PC-3 (cell line): Measurements from ENCODE around the gene ARL4A.

ENCODE experiments used
- EZH2 ChIP-seq: fragments of 300-600 bp; sonication (generic); IDR thresholded peaks from one replicate; pipeline ENCODE4 v1.6.1; 2017; ENCODE audit warnings: antibody characterized with exemption, mild to moderate bottlenecking, low read length; ENCODE audit not compliant: unreplicated experiment
- EZH2phosphoT487 ChIP-seq: fragments of 300-600 bp; sonication (generic); IDR thresholded peaks from 2 replicates; pipeline ENCODE4 v1.6.1; 2018; ENCODE audit warnings: mild to moderate bottlenecking, antibody characterized with exemption, low read length, borderline replicate concordance
- TF ChIP-seq, protein P1 (sequence below): fragments of 300-600 bp; sonication (generic); conservative IDR thresholded peaks from 2 replicates; pipeline ENCODE4 v1.5.1; 2017; ENCODE audit warnings: antibody characterized with exemption, low read depth, mild to moderate bottlenecking, low read length

DNA sequence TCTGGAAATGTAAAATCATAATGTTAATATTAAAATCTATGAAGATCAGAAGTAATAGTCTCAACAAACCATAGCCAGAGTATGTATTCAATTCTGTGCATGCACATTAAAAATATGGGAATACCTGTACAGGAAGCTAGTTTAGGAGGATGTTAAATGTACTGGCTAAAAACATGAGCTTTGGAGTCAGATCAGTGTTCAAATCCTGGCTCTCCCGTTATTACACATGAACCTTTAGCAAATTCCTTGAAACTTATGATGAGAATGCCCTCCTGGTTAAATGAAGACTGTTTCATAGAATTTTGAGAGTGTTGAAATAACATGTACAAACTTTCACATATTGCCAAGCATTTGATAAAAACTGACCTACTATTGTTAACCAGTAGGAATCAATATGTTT is 4.6 kb downstream of the ARL4A start:
- TF ChIP-seq, protein P1, sequence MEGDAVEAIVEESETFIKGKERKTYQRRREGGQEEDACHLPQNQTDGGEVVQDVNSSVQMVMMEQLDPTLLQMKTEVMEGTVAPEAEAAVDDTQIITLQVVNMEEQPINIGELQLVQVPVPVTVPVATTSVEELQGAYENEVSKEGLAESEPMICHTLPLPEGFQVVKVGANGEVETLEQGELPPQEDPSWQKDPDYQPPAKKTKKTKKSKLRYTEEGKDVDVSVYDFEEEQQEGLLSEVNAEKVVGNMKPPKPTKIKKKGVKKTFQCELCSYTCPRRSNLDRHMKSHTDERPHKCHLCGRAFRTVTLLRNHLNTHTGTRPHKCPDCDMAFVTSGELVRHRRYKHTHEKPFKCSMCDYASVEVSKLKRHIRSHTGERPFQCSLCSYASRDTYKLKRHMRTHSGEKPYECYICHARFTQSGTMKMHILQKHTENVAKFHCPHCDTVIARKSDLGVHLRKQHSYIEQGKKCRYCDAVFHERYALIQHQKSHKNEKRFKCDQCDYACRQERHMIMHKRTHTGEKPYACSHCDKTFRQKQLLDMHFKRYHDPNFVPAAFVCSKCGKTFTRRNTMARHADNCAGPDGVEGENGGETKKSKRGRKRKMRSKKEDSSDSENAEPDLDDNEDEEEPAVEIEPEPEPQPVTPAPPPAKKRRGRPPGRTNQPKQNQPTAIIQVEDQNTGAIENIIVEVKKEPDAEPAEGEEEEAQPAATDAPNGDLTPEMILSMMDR, result no peak
- TF ChIP-seq EZH2phosphoT487 (no peak), EZH2 (no peak)
